Panc1 (cell line): ENCODE data around the gene CDH13. TPM values are rescaled to one million over a fixed set of nuclear protein-coding genes. Genes with fewer than 3 reads are reported as not detected.

Experiments
- ATAC-seq: fragments of 200-7000 bp; cut with Tn5 transposase; 2 replicates; pipeline ENCODE4 v1.9.1; 2020; ENCODE audit warnings: mild to moderate bottlenecking, moderate library complexity
- BruUV-seq: library from RNA; stranded (reverse); fragments of 400-500 nt; replicated peaks from 2 replicates; lab custom pipeline; 2021; lab: Mats Ljungman, UMichigan
- CTCF ChIA-PET: fragments of 300-600 bp; sonication (Branson Sonifier 250); formaldehyde crosslinking; loops from one replicate; lab custom pipeline; 2022; ENCODE audit warnings: antibody characterized with exemption; lab: Charles Lee
- POLR2A ChIA-PET: fragments of 300-600 bp; sonication (Branson Sonifier 250); formaldehyde crosslinking; loops from one replicate; lab custom pipeline; 2022; ENCODE audit warnings: antibody characterized with exemption; lab: Charles Lee
- DNase-seq: peaks from one replicate; pipeline ENCODE4 v3.0.0-alpha.2; 2010; ENCODE audit warnings: low read depth, low spot score
- H3K27ac ChIP-seq: 2 replicates; pipeline ENCODE4 v1.5.1; 2011; ENCODE audit warnings: mild to moderate bottlenecking, low read length, inconsistent platforms
- H3K27me3 ChIP-seq: fragments of 200-500 bp; sonication (Bioruptor generic); 2 replicates; pipeline ENCODE4 v1.6.0; 2014; ENCODE audit warnings: low read length, inconsistent platforms; ENCODE audit not compliant: control insufficient read depth, insufficient read depth
- H3K36me3 ChIP-seq: fragments of 200-500 bp; sonication (Bioruptor generic); 2 replicates; pipeline ENCODE4 v1.5.1; 2014; ENCODE audit warnings: inconsistent platforms, mild to moderate bottlenecking, low read length, moderate library complexity; ENCODE audit not compliant: control insufficient read depth, insufficient read depth
- H3K4me1 ChIP-seq: 2 replicates; pipeline ENCODE4 v1.5.1; 2011; ENCODE audit warnings: inconsistent platforms, mild to moderate bottlenecking, low read length, moderate library complexity; ENCODE audit not compliant: control insufficient read depth, insufficient read depth
- H3K4me3 ChIP-seq, 2 experiments: 2 replicates each; pipeline ENCODE4 v1.5.1; 2011 to 2012; ENCODE audit warnings: low read depth in 2 of 2, low read length in 2 of 2, mild to moderate bottlenecking in 2 of 2, inconsistent platforms in 1 of 2, moderate library complexity in 1 of 2
- H3K9me3 ChIP-seq: fragments of 200-500 bp; sonication (Bioruptor generic); 2 replicates; pipeline ENCODE4 v1.5.1; 2014; ENCODE audit warnings: low read depth, mild to moderate bottlenecking, inconsistent platforms, low read length, moderate library complexity; ENCODE audit not compliant: control insufficient read depth, insufficient read depth
- POLR2AphosphoS5 ChIP-seq: IDR thresholded peaks from 2 replicates; pipeline ENCODE4 v1.6.1; 2012; ENCODE audit warnings: mild to moderate bottlenecking, low read depth, low read length, moderate library complexity
- SIN3A ChIP-seq: IDR thresholded peaks from 2 replicates; pipeline ENCODE4 v1.6.1; 2012; ENCODE audit warnings: low read depth, mild to moderate bottlenecking, low read length, moderate library complexity, borderline replicate concordance; ENCODE audit not compliant: insufficient read depth
- TCF7L2 ChIP-seq: IDR thresholded peaks from 2 replicates; pipeline ENCODE4 v1.6.1; 2011; ENCODE audit warnings: mild to moderate bottlenecking, low read depth, low read length, inconsistent platforms
- in situ Hi-C: cut with HindIII; loops from 2 replicates; pipeline ENCODE4 v1.10.0; 2016; ENCODE audit warnings: low sequenced_read_pairs, low pct_unique_long_range_greater_than_20kb
- intact Hi-C: fragments of 100-400 bp; cut with micrococcal nuclease; formaldehyde crosslinking; loops from one replicate; pipeline ENCODE4 v1.10.0; 2022; ENCODE audit not compliant: unreplicated experiment
- total RNA-seq: library from RNA; stranded (reverse); gene quantifications from one replicate; pipeline ENCODE4 v1.2.1, GENCODE V29; 2021; ENCODE audit not compliant: unreplicated experiment
- TF ChIP-seq, protein P1 (sequence below), 2 experiments: IDR thresholded peaks; 2 replicates each; pipeline ENCODE4 v1.6.1; 2011 to 2012; ENCODE audit warnings: low read depth in 2 of 2, control low read depth in 1 of 2, low read length in 1 of 2, mild to moderate bottlenecking in 1 of 2, moderate library complexity in 1 of 2; ENCODE audit not compliant: insufficient read depth in 1 of 2
- TF ChIP-seq, protein P2 (sequence below): fragments of 450-650 bp; IDR thresholded peaks from 2 replicates; pipeline ENCODE4 v1.5.1; 2017; ENCODE audit warnings: mild to moderate bottlenecking

Gene CDH13
- total RNA-seq, 1 experiment from 2014 or later, result not detected

DNA sequence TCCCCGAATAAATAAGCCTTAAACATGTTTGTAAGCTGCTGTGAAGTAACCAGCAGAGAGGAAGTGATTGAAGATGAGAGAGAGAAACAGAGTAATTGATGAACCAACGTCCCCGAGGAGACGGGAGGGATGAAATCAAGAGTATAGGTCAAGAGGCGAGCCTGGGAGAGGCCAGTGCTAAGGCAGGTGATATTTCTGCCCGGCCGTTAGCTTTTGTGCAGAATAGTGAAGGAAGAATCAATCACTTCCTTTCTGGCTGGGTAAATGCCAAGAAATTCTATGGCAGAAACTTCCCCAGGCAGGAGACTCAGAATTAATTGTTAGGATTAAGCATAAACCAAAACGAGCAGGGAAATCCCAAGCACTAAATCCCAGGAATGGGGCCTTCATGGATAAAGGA, 273.8 kb downstream of the CDH13 start:
- intact Hi-C loops, result no loop called here
- ATAC-seq (no peak), DNase-seq (no peak)
- Histone ChIP-seq H3K27me3 (no peaks in the 10 kb centered on the region), H3K36me3 (no peaks in the 10 kb centered on the region), H3K4me3 (no peak overlapping the region), H3K4me1 (no peaks in the 10 kb centered on the region), H3K27ac (no peak overlapping the region), H3K9me3 (no peaks in the 10 kb centered on the region)
- TF ChIP-seq POLR2AphosphoS5 (no peak), TCF7L2 (no peak), SIN3A (no peak)
- TF ChIP-seq, protein P1, sequence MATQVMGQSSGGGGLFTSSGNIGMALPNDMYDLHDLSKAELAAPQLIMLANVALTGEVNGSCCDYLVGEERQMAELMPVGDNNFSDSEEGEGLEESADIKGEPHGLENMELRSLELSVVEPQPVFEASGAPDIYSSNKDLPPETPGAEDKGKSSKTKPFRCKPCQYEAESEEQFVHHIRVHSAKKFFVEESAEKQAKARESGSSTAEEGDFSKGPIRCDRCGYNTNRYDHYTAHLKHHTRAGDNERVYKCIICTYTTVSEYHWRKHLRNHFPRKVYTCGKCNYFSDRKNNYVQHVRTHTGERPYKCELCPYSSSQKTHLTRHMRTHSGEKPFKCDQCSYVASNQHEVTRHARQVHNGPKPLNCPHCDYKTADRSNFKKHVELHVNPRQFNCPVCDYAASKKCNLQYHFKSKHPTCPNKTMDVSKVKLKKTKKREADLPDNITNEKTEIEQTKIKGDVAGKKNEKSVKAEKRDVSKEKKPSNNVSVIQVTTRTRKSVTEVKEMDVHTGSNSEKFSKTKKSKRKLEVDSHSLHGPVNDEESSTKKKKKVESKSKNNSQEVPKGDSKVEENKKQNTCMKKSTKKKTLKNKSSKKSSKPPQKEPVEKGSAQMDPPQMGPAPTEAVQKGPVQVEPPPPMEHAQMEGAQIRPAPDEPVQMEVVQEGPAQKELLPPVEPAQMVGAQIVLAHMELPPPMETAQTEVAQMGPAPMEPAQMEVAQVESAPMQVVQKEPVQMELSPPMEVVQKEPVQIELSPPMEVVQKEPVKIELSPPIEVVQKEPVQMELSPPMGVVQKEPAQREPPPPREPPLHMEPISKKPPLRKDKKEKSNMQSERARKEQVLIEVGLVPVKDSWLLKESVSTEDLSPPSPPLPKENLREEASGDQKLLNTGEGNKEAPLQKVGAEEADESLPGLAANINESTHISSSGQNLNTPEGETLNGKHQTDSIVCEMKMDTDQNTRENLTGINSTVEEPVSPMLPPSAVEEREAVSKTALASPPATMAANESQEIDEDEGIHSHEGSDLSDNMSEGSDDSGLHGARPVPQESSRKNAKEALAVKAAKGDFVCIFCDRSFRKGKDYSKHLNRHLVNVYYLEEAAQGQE (IDR thresholded peaks at IDR 0.05; ENCODE audit: insufficient read depth in 1 of 2, low read depth in 2 of 2, low read length in 1 of 2), result no peak
- TF ChIP-seq, protein P2, sequence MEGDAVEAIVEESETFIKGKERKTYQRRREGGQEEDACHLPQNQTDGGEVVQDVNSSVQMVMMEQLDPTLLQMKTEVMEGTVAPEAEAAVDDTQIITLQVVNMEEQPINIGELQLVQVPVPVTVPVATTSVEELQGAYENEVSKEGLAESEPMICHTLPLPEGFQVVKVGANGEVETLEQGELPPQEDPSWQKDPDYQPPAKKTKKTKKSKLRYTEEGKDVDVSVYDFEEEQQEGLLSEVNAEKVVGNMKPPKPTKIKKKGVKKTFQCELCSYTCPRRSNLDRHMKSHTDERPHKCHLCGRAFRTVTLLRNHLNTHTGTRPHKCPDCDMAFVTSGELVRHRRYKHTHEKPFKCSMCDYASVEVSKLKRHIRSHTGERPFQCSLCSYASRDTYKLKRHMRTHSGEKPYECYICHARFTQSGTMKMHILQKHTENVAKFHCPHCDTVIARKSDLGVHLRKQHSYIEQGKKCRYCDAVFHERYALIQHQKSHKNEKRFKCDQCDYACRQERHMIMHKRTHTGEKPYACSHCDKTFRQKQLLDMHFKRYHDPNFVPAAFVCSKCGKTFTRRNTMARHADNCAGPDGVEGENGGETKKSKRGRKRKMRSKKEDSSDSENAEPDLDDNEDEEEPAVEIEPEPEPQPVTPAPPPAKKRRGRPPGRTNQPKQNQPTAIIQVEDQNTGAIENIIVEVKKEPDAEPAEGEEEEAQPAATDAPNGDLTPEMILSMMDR, result no peak
- in situ Hi-C loops, result no loop called here
- ChIA-PET POLR2A (no interaction called here), CTCF (no interaction called here)
- BruUV-seq, result no TSS peak

DNA sequence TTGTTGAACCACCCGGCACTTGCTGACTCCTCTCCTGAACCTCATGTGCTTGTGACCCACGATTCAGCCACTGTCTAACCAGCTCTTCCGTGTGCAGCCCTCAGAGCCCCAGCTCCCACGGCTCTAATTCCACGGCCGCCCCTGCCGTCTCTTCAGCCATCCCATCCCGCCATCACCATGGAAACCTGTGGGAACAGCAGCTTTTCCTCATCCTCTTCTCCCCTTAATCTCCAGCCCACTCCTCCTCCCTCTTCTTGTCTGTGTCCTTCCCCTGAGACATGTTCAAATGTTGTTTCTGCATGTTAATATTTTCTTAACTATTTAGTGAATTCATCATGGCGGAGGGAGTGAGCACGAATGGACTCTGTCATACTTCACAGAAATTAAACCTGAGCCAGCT, 285.2 kb downstream of the CDH13 start:
- H3K9me3 ChIP-seq, result no peaks in the 10 kb centered on the region
- ChIA-PET POLR2A (no interaction called here), CTCF (no interaction called here)
- intact Hi-C loops (no loop called here), in situ Hi-C loops (no loop called here)
- ATAC-seq (no peak), DNase-seq (no peak)
- no peaks in the 10 kb centered on the region; the same call in 1 of the 2 replicates for H3K27me3 ChIP-seq
- no peak overlapping the region for H3K27ac ChIP-seq
- H3K4me3 ChIP-seq, result no peak overlapping the region
- TF ChIP-seq SIN3A (no peak), TCF7L2 (no peak), POLR2AphosphoS5 (no peak)
- H3K4me1 ChIP-seq, result no peaks in the 10 kb centered on the region
- no TSS peak for BruUV-seq
- no peaks in the 10 kb centered on the region for H3K36me3 ChIP-seq

DNA sequence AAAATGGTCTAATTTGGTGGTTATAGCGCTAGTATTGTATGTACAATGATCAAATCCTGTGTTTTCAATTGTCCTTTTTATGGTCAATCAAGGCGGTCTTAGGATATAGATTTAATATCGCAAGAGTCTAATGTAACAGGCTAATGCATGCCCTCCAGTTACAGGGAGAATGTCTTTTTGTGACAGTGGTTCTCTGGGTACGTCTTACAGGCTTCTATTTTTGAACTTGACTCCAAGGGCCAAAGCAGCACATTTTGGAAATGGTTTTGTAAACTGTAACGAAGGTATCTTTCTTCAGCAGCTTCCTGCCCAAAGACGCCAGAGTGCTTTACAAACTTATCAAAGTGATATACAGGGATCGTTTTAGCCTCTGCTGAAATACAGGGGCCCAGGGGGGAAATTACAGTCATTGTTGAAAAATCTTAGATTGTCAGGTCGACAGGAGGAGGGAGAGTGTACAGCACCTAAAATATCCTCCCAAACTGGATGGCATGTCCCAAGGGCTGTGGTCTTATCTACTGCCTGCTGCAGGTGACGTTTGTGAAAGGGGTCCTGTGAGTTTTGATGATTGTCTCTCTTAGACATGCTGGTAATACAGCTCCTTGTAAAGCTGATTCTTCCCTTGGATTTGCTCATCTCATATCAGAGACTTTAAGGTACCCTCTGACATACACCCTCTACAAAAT, 288.5 kb downstream of the CDH13 start:
- TF ChIP-seq, protein P1 (IDR thresholded peaks at IDR 0.05; ENCODE audit: insufficient read depth in 1 of 2, low read depth in 2 of 2, low read length in 1 of 2), result no peak
- TF ChIP-seq TCF7L2 (no peak), SIN3A (no peak), POLR2AphosphoS5 (no peak)
- TF ChIP-seq, protein P2, result no peak
- BruUV-seq, result no TSS peak
- H3K9me3 ChIP-seq, result no peaks in the 10 kb centered on the region
- no peak overlapping the region for H3K4me3 ChIP-seq
- ATAC-seq (no peak), DNase-seq (no peak)
- ChIA-PET CTCF (no interaction called here), POLR2A (no interaction called here)
- H3K27me3 ChIP-seq, result no peaks in the 10 kb centered on the region; the same call in 1 of the 2 replicates
- H3K4me1 ChIP-seq, result no peaks in the 10 kb centered on the region
- H3K27ac ChIP-seq, result no peak overlapping the region
- in situ Hi-C loops (no loop called here), intact Hi-C loops (no loop called here)
- H3K36me3 ChIP-seq, result no peaks in the 10 kb centered on the region
